PC-9 (cell line): ENCODE data around the gene ZNF79. TPM values are rescaled to one million over a fixed set of nuclear protein-coding genes. Genes with fewer than 3 reads are reported as not detected.

Source experiments
- BruUV-seq: library from RNA; stranded (reverse); fragments of 400-500 nt; replicated peaks from 2 replicates; lab custom pipeline; 2021; lab: Mats Ljungman, UMichigan
- CTCF ChIA-PET: fragments of 300-600 bp; sonication (Branson Sonifier 250); formaldehyde crosslinking; loops from one replicate; lab custom pipeline; 2022; ENCODE audit warnings: antibody characterized with exemption; lab: Charles Lee
- POLR2A ChIA-PET: fragments of 300-600 bp; sonication (Branson Sonifier 250); formaldehyde crosslinking; loops from one replicate; lab custom pipeline; 2022; ENCODE audit warnings: antibody characterized with exemption; ENCODE audit not compliant: unreplicated experiment; lab: Charles Lee
- DNase-seq, 2 experiments: peaks; one replicate each; pipeline versions ENCODE4 v3.0.0 to v3.0.0-alpha.2; 2015 to 2022; ENCODE audit warnings: mixed read lengths in 1 of 2
- H2AFZ ChIP-seq: fragments of 200-600 bp; sonication (generic); 2 replicates; pipeline ENCODE4 v1.8.1; 2017; ENCODE audit warnings: antibody characterized with exemption
- H3F3A ChIP-seq: fragments of 200-600 bp; sonication (generic); 2 replicates; pipeline ENCODE4 v1.8.1; 2017; ENCODE audit warnings: antibody characterized with exemption, mild to moderate bottlenecking, low read depth; ENCODE audit not compliant: insufficient read depth
- H3K27ac ChIP-seq: fragments of 200-600 bp; sonication (generic); 2 replicates; pipeline ENCODE4 v1.6.1; 2016; ENCODE audit warnings: mixed run types
- H3K27me3 ChIP-seq: fragments of 200-600 bp; sonication (generic); 2 replicates; pipeline ENCODE4 v1.6.1; 2016; ENCODE audit warnings: low read depth, mixed run types; ENCODE audit not compliant: insufficient read depth
- H3K36me3 ChIP-seq: fragments of 200-600 bp; sonication (generic); 2 replicates; pipeline ENCODE4 v1.6.1; 2016; ENCODE audit warnings: low read depth, mixed run types
- H3K4me1 ChIP-seq: fragments of 200-600 bp; sonication (generic); replicated peaks from 2 replicates; pipeline ENCODE4 v1.6.1; 2016; ENCODE audit warnings: mixed run types; ENCODE audit not compliant: insufficient read depth
- H3K4me2 ChIP-seq: fragments of 200-600 bp; sonication (generic); 2 replicates; pipeline ENCODE4 v1.6.1; 2017; ENCODE audit warnings: mixed run types
- H3K4me3 ChIP-seq: fragments of 200-600 bp; sonication (generic); 2 replicates; pipeline ENCODE4 v1.6.1; 2016; ENCODE audit warnings: mixed run types
- H3K79me2 ChIP-seq: fragments of 200-600 bp; sonication (generic); 2 replicates; pipeline ENCODE4 v1.6.1; 2017; ENCODE audit warnings: low read depth, mixed run types
- H3K9me2 ChIP-seq: fragments of 200-600 bp; sonication (generic); 2 replicates; pipeline ENCODE4 v1.8.1; 2017; ENCODE audit warnings: mild to moderate bottlenecking; ENCODE audit not compliant: insufficient read depth
- H3K9me3 ChIP-seq: fragments of 200-600 bp; sonication (generic); 2 replicates; pipeline ENCODE4 v1.8.1; 2016; ENCODE audit warnings: low read depth; ENCODE audit not compliant: insufficient read depth
- H4K20me1 ChIP-seq: fragments of 200-600 bp; sonication (generic); 2 replicates; pipeline ENCODE4 v1.8.1; 2017; ENCODE audit not compliant: insufficient read depth
- EZH2 ChIP-seq: fragments of 200-600 bp; sonication (generic); IDR thresholded peaks from 2 replicates; pipeline ENCODE4 v1.8.0; 2017; ENCODE audit warnings: antibody characterized with exemption, low read depth
- intact Hi-C: fragments of 100-400 bp; cut with micrococcal nuclease; formaldehyde crosslinking; loops from one replicate; pipeline ENCODE4 v1.10.0; 2022; ENCODE audit not compliant: unreplicated experiment
- total RNA-seq: library from RNA; stranded (reverse); gene quantifications from 2 replicates; pipeline ENCODE4 v1.2.3, GENCODE V29; 2021
- TF ChIP-seq, protein P1 (sequence below): fragments of 200-600 bp; sonication (generic); conservative IDR thresholded peaks from 2 replicates; pipeline ENCODE4 v1.6.1; 2017; ENCODE audit warnings: mixed run types, antibody characterized with exemption, mild to moderate bottlenecking, moderate library complexity

ZNF79 gene
- total RNA-seq, 1 experiment from 2014 or later: 5.8 TPM

DNA sequence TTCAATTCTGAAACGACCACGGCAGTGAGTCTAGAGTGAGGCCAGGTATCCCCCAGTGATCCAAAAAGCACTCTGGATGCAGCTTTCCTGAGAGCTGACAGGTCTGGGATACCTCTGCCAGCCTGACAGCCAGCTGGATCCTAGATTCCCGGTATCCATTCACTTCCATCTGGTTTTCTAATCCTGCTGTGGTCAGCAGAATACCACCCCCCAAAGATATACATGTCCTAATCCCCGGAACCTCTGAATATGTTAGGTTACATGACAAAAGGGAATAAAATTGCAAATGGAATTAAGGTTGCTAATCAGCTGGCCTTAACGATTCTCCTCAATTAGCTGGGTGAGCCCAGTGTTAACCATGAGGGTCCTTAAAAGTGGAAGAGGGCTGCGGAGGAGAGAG lies 1.4 kb upstream of the ZNF79 start:
- Histone ChIP-seq H3K9me2 (no peaks in the 10 kb centered on the region), H3K9me3 (no peaks in the 10 kb centered on the region), H4K20me1 (no peaks in the 10 kb centered on the region), H3K4me2 (peak overlapping the region; percentile 97), H3K4me3 (peak overlapping the region; percentile 85; the same call in 1 of the 2 replicates), H3K27ac (no peak overlapping the region), H3K36me3 (no peaks in the 10 kb centered on the region), H3K79me2 (peaks cover 50% of the 10 kb centered on the region), H3F3A (peaks cover 4% of the 10 kb centered on the region; the same call in 1 of the 2 replicates), H2AFZ (no peak overlapping the region), H3K4me1 (peaks cover 19% of the 10 kb centered on the region), H3K27me3 (no peaks in the 10 kb centered on the region)
- ChIA-PET CTCF (interaction anchor here (0.7 kb wide), 1 partner anchor 16 kb away, joined by 3 read pairs; no protein-coding TSS in a partner anchor), POLR2A (interaction anchor here (1.1 kb wide), 1 partner anchor 218 kb away, joined by 4 read pairs; no protein-coding TSS in a partner anchor)
- BruUV-seq: no TSS peak
- intact Hi-C loops: no loop called here
- TF ChIP-seq, protein P1, sequence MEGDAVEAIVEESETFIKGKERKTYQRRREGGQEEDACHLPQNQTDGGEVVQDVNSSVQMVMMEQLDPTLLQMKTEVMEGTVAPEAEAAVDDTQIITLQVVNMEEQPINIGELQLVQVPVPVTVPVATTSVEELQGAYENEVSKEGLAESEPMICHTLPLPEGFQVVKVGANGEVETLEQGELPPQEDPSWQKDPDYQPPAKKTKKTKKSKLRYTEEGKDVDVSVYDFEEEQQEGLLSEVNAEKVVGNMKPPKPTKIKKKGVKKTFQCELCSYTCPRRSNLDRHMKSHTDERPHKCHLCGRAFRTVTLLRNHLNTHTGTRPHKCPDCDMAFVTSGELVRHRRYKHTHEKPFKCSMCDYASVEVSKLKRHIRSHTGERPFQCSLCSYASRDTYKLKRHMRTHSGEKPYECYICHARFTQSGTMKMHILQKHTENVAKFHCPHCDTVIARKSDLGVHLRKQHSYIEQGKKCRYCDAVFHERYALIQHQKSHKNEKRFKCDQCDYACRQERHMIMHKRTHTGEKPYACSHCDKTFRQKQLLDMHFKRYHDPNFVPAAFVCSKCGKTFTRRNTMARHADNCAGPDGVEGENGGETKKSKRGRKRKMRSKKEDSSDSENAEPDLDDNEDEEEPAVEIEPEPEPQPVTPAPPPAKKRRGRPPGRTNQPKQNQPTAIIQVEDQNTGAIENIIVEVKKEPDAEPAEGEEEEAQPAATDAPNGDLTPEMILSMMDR: no peak
- TF ChIP-seq EZH2: no peak
- no peak for DNase-seq

DNA sequence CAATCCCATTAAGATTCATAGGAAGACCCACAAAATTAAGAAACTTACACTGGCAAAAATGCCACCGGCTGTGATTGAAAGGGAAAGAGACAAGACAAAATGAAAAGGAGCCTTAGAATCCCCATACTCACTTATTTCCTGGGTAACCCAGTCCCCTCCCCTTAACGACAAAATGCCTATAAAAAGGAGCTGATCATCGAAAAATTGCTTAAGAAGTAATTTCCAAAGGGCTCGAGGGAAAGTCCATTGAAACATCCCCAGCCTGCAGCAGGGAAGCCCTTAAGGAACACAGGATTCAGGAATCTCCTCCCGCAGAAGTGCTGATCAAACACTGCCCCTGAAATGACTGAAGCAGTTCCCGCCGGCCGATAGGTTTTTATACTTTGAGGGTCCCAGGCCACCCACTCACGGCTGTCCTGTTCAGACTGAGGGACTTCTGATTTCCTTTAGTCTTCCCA lies 677 bp upstream of the ZNF79 start:
- no peaks in the 10 kb centered on the region for H3K27me3 ChIP-seq
- H2AFZ ChIP-seq: peak overlapping the region; percentile 93
- peak overlapping the region; percentile 85 for H3K4me3 ChIP-seq
- DNase-seq: no peak
- no peaks in the 10 kb centered on the region for H4K20me1 ChIP-seq
- ChIA-PET POLR2A (interaction anchor here (0.6 to 1.1 kb wide), 4 partner anchors 28 to 219 kb away, joined by 3 to 7 read pairs (median 4); partner anchors contain the start of genes LRSAM1 and RPL12), CTCF (interaction anchor here (0.5 to 0.7 kb wide), 2 partner anchors 17 to 224 kb away, joined by 3 to 4 read pairs; no protein-coding TSS in a partner anchor)
- H3K9me3 ChIP-seq: no peaks in the 10 kb centered on the region
- intact Hi-C loops: no loop called here
- peaks cover 52% of the 10 kb centered on the region for H3K79me2 ChIP-seq
- H3K36me3 ChIP-seq: no peaks in the 10 kb centered on the region
- TF ChIP-seq EZH2: no peak
- TF ChIP-seq, protein P1: no peak
- no peaks in the 10 kb centered on the region for H3K9me2 ChIP-seq
- H3K4me2 ChIP-seq: peak overlapping the region; percentile 97
- 0 out of 2 replicates have a peak, but pooled peaks cover 3% of the 10 kb centered on the region for H3F3A ChIP-seq
- peak overlapping the region; percentile 42 for H3K27ac ChIP-seq
- H3K4me1 ChIP-seq: peaks cover 17% of the 10 kb centered on the region
- BruUV-seq: TSS peak; percentile 67

DNA sequence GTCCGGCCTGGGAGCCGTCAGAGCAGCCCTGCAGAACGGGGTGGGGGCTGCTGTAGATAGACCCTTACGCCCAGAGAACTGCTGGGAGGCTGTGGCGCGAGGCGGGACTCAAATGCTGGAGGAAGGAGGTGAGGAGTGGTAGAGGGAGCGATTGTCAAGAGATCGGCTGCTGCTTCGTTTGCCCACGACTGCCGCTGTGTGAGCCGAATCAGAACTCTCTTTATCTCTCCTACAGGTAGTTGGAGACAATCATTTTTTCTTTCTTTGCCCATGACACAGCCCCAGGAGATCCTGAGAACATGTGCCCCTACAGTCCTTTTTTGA lies 456 bp downstream of the ZNF79 start:
- no peaks in the 10 kb centered on the region for H3K9me2 ChIP-seq
- CTCF ChIA-PET: no interaction called here
- BruUV-seq: no TSS peak
- H3F3A ChIP-seq: 0 out of 2 replicates have a peak, but pooled peaks cover 3% of the 10 kb centered on the region
- POLR2A ChIA-PET: interaction anchor here (0.5 to 0.9 kb wide), 7 partner anchors 19 to 316 kb away, joined by 3 to 18 read pairs (median 3); no protein-coding TSS in a partner anchor
- H3K4me2 ChIP-seq: peak overlapping the region; percentile 97
- no peaks in the 10 kb centered on the region for H3K9me3 ChIP-seq
- peak overlapping the region; percentile 42 for H3K27ac ChIP-seq
- peaks cover 17% of the 10 kb centered on the region for H3K4me1 ChIP-seq
- no peaks in the 10 kb centered on the region for H3K27me3 ChIP-seq
- intact Hi-C loops: loop anchor here (2.0 kb wide), 1 partner anchor 26 kb away; the partner anchor contains the start of genes LRSAM1 and RPL12
- H2AFZ ChIP-seq: peak overlapping the region; percentile 93
- no peaks in the 10 kb centered on the region for H4K20me1 ChIP-seq
- peak overlapping the region; percentile 85 for H3K4me3 ChIP-seq
- TF ChIP-seq EZH2: no peak
- TF ChIP-seq, protein P1: no peak
- peaks cover 52% of the 10 kb centered on the region for H3K79me2 ChIP-seq
- no peak for DNase-seq
- peaks cover 5% of the 10 kb centered on the region; the same call in 1 of the 2 replicates for H3K36me3 ChIP-seq
